ENCODE results near the gene CELSR1.
"Not testable (repeated sequence)": the region's sequence is repeated elsewhere in the genome, so short reads cannot be mapped to it uniquely, and the experiment has no call there.

CELSR1 gene

DNA sequence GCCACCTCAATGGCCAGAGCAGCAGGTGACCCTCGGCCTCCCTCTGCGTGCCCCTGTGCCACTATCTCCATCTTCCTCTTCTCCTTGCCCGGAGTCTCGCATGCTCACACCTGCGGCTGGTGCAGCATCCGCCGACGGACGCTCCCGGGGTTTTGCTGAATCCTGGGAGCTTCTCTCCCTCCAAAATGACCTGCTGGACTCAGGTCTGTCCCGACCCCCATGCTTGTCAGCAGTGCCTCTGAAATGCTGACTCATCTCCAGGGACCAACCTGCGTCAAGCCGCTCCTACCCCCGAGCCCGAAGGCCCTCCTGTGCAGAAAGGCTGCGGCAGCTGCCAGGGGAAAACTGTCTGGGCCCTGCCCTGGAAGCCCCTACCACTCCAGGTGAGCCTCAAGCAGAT lies 58.4 kb downstream of the CELSR1 start:
- no peak for DNase-seq (ENCODE audit: low read depth in 2 of 2)

DNA sequence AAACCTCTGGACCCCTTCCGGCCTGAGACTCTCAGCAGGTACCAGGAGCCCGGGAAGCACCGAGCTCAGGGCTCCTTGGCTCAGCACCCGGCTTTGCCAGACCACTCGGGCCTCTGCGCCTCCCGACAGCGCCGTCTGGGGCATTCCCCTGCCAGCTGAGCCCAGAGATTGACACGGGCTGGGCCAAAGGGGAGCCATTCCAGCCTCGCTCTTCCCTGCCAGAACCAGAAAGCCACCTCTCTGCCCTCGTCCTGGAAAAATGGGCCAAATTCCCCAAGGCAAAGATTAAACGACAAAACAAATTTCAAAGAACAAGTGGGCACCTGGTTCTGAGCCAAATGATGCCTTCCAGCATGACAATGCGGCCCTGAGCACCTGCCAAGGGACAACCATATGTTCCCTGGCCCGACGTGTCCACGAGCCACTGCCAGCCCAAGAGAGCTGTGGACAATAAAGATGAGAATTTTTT lies 59.3 kb downstream of the CELSR1 start:
- no peak for DNase-seq (ENCODE audit: low read depth in 2 of 2)

DNA sequence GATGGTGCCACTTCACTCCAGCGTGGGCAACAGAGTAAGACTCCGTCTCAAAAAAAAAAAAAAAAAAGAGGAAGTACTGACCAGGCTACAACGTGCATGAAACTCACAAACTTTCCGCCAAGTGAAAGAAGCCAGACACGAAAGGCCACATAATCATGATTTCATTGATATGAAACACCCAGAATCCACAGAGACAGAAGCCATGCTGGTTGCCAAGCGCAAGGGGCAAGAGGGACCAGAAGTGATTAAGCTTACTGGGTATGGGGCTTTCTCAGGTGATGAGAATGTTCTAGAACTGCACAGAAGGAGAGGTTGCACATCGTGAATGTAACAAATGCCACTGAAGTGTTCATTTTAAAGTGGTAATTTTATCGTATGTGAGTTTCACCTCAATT lies 60.9 kb downstream of the CELSR1 start:
- DNase-seq (ENCODE audit: low read depth in 2 of 2) = no peak

DNA sequence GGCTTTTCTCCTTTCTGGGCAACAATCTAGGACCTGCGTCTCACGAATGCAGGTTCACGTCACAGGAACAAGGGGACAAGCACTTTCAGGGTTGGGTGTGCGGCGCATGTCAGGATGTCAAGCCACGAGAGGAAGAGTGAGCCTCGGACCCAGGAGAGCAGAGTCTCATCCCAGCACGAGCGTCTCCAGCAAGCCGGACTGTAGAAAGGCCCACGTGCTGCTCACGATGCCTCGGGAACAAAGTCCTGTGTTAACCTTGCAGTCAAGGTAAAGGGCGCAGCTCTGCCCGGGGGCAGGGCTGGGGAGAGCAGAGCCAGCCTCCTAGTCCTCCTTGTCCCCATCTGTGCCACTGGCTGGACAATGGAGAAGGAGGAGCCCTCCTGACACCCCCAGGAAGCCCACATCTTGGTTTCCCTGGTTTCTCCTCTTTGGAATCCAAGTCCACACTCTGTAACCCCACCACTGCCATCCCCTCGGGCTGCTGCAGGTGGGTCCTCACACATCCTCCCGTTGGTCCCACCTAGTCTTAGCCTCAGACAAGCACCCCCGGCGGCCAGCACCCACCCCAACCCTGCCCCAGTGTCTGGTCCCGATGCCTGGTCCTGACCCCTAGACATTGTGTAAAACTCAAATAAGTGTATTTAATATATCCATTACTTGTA lies 63.4 kb downstream of the CELSR1 start:
- DNase-seq (ENCODE audit: low read depth in 2 of 2) = no peak

DNA sequence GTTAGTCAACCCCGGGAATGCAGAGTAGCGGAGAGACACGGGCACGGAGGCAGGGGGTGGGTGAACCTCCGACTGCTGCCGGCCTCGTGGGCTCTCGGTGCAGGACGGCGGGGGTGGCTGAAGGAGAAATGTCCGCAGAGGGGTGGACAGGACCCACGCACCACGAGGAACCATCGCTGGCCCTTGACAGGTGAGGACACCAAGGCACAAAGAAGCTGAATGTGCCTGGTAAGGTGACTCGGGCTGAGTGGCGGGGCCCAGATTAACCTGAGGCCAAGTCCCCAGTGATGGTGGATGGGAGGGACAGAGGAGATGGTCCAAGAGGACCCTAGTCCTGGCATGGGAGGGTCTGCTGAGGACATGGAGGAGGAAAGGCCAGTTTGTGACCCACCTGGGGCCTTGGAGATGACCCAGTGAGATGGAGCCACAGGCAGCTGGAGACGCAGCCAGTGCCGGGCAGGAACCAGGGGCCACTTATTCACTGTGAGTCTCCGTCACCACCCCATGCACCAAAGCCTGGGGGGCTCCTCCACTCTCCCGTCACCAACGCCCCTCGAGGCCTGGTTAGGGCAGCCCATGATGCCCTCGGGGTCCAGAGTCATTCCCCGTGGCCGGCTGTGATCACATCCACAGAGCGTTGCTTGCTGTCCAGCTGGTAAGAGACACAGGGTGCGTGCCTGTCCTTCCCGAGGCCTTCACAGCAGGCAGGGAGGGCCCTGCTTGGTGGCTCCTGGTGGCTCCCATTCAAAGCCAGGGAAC lies 64.2 kb downstream of the CELSR1 start:
- DNase-seq (ENCODE audit: low read depth in 2 of 2) = no peak

DNA sequence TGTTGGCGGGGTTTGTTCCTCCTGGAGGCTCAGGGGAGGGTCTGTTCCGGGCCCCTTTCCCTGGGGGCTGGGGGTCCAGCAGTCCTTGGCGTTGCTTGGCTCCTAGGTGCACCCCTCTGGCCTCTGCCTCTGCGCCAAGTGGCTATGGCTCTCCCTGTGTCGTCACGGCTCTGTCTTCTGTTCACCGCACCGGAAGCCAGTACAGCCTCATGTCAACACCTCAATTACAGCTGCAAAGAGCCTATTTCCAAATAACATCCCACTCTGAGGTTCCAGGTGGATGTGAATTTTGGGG lies 64.8 kb downstream of the CELSR1 start:
- DNase-seq (ENCODE audit: low read depth in 2 of 2) = no peak

DNA sequence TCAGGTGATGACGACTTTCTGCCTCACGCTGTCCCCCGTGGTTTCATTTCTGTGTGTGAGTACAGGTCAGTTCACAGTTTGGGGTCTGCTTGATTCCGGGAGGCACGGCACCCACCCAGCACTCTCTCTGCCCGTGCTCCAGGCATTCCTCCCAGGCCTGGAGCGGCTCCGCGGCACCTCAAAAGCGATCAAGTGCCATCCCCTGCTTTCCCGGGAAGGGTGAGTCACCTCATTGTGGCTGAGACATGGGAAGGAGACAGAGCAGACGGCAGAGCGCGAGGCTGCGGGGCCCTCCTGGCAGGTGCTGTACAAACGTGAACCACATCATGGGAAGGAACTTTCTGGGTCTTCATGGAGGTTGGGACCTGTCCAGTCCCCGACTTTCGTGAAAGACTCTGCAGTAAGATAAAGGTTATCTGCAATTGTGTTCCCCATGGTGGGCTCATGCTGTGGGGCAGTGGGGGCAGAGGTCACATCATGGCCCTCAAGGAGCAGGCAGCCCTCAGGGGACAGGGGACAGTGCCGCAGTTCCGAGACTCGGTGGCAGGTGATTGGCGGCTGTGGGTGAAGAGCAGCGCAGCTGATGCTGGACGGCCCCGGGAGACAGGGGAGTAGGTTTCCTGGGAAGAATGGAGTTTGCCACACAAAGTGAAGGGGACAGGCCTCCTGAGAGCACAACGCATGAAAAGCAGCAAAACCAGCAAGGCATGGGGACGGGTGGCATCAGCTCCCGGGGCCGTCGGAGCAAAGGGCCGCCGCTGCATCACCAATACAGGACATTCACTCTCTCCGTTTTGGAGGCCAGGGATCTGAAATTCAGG lies 65.3 kb downstream of the CELSR1 start:
- DNase-seq (ENCODE audit: low read depth in 2 of 2) = no peak

DNA sequence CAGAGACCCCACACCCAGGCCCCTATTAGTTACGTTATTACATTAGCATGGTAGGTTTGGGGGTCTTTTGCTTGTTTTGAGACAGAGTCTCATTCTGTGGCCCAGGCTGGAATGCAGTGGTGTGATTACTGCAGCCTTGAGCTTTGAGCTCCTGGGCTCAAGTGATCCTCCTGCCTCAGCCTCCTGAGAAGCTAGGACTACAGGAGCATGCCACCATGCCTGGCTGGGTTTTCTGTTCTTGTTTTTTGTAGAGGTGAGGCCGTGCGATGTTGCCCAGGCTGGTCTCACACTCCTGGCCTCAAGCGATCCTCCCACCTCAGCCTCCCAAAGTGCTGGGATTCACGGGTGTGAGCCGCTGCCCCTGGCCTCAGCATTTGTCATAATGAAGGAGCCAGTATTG lies 66.1 kb downstream of the CELSR1 start:
- not testable (repeated sequence) for DNase-seq (ENCODE audit: low read depth in 2 of 2)

DNA sequence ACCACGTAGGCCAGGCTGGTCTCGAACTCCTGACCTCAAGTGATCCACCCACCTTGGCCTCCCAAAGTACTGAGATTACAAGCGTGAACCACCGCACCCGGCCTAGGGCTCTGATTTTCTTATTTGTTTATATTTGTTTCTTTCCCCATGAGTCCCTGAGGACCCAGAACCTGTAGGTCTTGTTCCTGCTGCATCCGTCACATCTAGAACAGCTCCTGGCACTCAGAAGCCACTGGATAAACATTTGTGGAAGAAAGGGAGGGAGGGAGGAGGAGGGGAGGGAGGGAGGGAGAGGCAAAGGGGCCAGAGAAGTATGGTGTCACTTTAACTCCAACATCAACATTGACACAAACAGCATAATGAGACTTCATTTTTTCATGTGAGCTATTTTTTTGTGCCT lies 67.7 kb downstream of the CELSR1 start:
- DNase-seq (ENCODE audit: low read depth in 2 of 2) = no peak

DNA sequence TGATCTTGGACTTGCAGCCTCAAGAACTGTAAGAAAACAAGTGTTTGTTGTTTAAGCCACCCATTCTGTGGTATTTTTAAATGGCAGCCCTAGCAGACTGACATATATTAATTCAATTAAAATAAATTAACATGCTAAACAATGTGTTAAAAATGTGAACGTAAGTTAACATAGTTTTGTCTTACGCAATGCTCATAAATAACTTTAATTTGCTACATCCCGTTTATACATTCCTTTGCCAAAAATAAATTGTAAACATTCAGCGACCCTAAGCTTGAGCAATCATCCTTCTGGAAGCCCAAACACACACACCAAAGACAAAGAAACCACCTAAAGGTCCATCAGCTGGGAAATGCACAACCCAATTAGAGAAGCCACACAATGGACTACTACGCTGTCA lies 70.4 kb downstream of the CELSR1 start:
- DNase-seq (ENCODE audit: low read depth in 2 of 2) = no peak

DNA sequence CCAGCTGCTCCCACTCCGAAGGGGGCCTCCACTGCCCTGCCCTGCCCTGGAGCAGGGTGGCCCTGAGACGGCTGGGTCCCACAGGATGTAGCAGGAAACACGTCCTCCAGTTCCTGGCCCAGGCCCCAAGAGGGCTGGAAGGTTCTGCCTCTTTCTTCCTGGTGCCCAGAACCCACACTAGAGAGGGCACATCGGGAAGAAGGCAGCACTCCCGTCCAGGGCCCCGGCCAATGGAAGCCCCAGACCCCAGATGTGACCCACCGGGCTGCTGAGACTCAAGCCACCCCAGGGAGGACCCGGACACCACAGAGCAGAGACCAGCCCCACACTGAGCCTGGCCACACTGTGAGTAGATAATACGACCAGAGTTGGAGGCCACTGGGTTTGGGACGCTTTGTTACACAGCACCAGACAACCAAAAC lies 71.2 kb downstream of the CELSR1 start:
- no peak for DNase-seq (ENCODE audit: low read depth in 2 of 2)

DNA sequence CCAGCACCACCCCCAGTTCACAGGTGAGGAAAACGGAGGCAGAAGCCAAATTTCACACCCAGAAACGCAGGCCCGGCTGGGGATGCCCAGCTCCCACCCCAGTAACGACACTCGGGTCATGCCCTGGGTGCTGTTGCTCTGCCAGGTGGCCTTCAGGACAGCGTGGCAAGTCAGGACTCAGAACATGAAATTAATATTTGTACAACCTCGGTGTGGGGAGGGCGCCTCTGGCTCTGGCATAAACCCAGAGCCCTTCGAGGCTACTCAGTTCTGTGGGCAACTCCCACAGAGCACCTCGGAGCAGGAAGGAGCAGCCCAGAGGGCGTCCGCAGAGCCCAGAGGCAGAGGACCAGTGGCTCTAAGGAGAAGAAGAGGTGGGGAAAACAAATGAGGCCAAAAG lies 71.6 kb downstream of the CELSR1 start:
- DNase-seq (ENCODE audit: low read depth in 2 of 2) = no peak

DNA sequence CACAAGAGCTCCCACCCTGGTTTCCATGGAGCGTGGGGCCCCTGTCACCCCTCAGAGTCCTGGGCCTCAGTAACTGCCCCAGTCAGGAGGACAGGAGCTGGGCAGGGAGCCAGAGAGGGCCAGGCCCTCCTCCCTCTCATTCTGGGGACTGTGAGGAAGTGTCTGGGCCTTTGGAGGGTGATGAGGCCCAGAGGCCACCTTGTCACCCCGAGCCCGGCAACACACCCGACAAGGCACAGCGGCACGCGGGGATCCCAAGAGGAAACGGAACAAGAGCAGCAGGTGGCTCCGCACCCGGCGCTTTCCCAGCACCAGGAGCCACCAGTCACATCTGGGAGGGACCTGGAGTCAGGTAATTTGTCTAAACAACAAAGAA lies 72.1 kb downstream of the CELSR1 start:
- DNase-seq (ENCODE audit: low read depth in 2 of 2) = no peak

DNA sequence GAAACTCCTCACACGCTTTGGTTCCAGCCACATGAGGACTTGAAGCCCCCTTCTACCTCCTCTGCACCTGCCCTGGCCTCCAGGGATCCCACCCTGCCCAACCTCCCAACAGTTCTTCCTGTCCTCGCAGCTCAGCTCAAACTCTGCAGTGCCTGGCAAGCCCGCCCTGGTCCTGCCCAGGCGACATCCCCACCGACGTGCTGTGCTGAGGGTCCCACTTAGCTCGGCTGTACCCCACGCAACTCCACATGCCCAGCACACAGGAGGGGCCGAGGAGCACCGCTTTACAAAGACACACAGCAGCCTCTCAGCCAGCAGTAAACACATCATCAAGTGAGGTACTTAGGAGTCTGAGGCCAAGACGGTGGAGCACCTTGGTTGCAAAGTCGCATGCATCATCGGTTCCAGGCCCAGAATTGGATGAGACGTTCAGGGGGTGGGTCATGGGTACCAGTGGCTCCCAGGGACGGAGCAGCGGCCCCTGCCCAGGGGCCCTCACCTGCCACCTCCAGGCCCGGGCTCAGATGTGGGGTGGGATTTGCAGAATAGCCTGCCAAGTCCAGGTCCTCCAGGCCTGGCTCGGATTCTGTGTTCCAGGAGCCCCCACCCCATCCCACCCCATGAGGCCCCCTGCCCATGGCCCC lies 72.6 kb downstream of the CELSR1 start:
- no peak for DNase-seq (ENCODE audit: low read depth in 2 of 2)

DNA sequence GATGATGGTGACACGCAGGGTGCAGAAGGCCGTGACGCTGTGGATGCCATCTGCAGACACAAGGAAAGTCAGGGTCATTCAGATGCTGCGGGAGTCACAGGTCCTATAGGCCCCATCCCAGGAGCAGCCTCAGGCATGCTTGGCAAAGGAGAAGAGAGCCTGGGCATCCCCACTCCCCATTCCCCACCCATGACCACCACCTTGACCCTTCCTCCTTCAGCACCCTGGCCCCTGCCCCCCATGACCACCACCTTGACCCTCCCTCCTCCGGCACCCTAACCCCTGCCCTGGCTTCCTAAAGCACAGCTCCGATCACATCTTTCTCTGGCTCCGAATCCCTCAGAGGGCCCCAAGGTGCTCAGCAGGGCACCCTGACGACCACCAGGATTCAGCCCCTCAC lies 73.1 kb downstream of the CELSR1 start:
- DNase-seq (ENCODE audit: low read depth in 2 of 2) = no peak

DNA sequence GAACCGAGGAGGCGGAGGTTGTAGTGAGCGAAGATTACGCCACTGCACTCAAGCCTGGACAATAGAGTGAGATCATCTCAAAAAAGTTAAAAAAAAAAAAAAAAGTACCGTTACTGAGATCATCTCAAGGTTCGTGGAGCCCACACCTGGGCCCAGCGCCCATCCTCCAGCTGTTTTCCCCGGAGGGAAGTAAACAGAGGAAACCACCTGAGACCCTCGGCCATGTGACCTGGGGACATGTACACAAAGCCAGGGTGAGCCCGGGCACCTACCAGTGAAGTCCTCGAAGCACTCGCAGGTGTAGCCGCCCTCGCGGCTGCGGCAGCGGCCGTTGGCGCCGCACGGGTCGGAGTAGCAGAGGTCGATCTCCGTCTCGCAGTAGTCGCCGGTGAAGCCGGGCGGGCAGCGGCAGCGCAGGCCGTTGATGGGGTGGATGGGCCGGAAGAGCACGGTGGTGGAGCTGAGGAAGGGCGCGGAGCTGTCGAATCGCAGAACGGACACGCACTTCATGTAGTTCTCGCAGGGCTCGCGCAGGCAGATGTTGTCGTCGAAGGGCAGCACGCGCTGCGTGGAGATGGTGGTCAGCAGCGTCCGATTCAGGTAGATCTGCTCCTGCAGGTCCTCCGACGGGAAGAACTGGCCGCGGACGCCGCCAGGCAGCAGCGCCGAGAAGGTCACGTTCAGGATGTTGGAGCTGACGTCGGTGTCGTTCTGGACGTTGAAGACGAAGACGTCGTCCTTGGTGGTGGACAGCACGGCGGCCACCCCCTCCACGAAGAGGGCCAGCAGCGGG lies 73.8 kb downstream of the CELSR1 start:
- DNase-seq (ENCODE audit: low read depth in 2 of 2) = no peak

DNA sequence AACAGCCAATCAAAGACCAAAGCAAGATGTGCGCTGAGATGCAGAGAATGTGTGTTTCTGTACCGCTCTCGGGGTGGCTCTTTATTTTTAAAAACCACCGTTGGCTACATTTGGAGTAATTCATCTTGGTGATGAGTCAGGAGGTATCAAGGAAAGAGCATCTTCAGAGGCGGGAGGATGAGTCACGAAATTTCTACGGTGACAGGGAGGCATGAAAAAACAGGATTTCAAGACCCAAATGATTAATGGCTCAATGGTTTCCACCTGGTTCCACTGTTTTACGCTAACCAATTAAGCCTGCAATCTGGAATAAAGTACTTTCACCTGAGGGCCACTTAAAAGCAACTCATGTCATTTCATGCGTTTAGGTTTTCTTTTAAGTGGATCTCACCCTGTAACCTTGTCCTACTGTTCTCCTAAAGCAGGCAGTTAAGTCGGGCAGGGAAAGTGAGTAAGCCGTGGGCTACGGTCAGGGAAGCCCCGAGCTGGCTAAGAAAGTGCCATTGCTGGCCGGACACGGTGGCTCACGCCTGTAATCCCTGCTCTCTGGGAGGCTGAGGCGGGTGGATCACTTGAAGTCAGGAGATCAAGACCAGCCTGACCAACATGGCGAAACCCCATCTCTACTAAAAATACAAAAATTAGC lies 74.6 kb downstream of the CELSR1 start:
- no peak for DNase-seq (ENCODE audit: low read depth in 2 of 2)

DNA sequence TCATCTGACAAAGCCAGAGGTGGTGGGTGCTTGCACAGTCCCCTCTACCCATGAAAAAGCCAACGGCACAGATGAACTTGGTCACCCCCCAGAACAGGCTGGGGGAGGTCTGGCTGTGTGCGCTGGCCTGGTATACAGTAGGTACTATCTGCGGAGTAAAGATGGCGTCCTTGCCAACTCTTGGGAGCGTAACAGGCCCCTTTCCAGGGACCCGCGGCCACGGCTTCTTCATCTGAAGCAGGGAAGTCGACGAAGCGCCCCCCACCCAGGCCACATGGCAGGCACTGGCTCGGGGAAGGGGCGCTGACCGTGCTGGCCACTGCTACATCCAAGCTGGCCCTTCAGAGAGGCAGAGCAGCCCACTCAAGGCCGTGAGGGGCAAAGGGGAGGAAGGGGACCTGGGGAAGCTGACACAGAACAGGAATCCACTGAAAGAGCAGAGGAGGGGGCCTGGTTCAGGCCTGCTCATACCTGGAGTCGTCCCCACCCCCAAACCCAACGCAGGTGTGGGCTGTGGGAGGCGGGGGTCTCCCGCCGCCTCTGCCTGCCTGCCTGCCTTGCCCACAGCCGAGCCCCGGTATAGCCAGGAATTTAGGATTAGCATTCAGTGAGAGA lies 75.7 kb downstream of the CELSR1 start:
- no peak for DNase-seq (ENCODE audit: low read depth in 2 of 2)

DNA sequence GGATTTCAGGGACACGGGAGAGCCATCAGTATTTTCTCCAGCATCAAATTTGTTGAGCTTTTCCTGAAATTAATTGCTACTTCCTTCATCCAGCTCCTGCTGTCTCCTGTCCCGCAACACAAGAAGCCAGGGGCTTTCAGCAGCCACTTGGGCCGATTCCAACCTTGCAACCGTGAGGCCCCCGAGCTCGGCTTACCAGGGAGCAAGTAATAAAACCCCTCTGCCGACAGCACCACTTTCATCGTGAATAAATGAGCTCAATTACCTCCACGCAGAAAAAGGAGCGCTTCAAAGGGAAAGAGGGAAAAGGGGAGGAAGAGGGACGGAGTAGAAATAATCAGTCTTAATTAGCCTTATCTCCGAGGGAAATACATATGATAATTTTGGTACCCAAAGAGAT lies 76.6 kb downstream of the CELSR1 start:
- no peak for DNase-seq (ENCODE audit: low read depth in 2 of 2)

DNA sequence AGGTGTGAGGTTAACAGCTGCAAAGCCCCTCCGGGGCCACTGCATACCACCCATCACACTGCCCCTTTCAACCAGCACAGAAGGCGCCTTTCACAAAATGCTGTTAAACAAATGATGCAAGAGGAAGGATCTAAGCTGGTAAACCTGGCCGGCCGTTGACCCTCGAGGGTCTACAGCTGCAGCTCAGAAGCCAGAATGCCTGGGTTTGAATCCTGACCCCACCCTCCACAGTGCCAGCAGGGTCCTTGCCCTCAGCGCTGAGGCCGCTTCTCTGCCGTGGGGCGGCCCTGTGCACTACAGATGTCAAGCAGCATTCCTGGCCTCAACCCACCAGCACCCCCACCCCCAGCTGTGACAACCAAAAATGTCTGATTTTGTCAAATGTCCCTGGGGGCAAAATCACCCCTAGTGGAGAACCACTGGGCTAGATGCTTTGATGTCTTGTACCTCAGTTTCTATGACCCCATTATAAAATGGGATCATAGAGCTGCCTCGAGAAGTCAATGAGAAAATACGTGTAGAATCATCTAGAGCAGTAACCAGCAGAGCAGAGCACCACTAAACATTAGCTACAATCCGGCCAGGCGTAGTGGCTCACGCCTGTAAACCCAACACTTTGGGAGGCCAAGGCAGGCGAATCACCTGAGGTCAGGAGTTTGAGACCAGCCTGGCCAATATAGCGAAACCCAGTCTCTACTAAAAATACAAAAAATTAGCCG lies 77.9 kb downstream of the CELSR1 start:
- no peak for DNase-seq (ENCODE audit: low read depth in 2 of 2)

All from stimulated activated CD8-positive, alpha-beta memory T cell treated with anti-CD3 and anti-CD28 coated beads, Interleukin-7, amount 100 ng/mL, for 4 hours (primary cell).